Upper lobe of left lung (tissue), 4 donors: Measurements from ENCODE around the gene TRIL.

Experiments
- CTCF ChIP-seq, 6 experiments: fragments of 450-650 bp in 4 of 6; fragments of 200-600 bp in 2 of 6; sonication (generic) in 2 of 6; IDR thresholded peaks; one replicate each; pipeline ENCODE4 v1.5.1; 2016 to 2019; ENCODE audit warnings: antibody characterized with exemption in 6 of 6
- EP300 ChIP-seq, 4 donors: sonication (generic); formaldehyde crosslinking; IDR thresholded peaks; one replicate each; pipeline ENCODE4 v1.5.1; 2017; ENCODE audit warnings: antibody characterized with exemption in 4 of 4, control low read depth in 2 of 4
- POLR2A ChIP-seq, 4 donors: fragments of 450-650 bp; IDR thresholded peaks; one replicate each; pipeline ENCODE4 v1.5.1; 2016 to 2017; ENCODE audit warnings: antibody characterized with exemption in 4 of 4, mild to moderate bottlenecking in 2 of 4
- POLR2AphosphoS5 ChIP-seq, 2 donors: sonication (generic); formaldehyde crosslinking; IDR thresholded peaks; one replicate each; pipeline ENCODE4 v1.5.1; 2017; ENCODE audit warnings: antibody characterized with exemption in 2 of 2

GRCh38 chr7:28981161-28981465 is 23.0 kb upstream of the TRIL start:
- no peak for TF ChIP-seq CTCF (IDR thresholded peaks at IDR 0.05)
- TF ChIP-seq POLR2A (IDR thresholded peaks at IDR 0.05): no peak
- no peak for TF ChIP-seq POLR2AphosphoS5 (IDR thresholded peaks at IDR 0.05)
- TF ChIP-seq EP300 (IDR thresholded peaks at IDR 0.05): no peak
